ENCODE results near the gene AVPR2. TPM values are rescaled to one million over a fixed set of nuclear protein-coding genes. Genes with fewer than 3 reads are reported as not detected.

Gene AVPR2
- total and polyA plus RNA-seq, 2 donors (not counting 1 experiment from before 2014, with no cell fraction given): 0.12 TPM; not detected in 1

DNA sequence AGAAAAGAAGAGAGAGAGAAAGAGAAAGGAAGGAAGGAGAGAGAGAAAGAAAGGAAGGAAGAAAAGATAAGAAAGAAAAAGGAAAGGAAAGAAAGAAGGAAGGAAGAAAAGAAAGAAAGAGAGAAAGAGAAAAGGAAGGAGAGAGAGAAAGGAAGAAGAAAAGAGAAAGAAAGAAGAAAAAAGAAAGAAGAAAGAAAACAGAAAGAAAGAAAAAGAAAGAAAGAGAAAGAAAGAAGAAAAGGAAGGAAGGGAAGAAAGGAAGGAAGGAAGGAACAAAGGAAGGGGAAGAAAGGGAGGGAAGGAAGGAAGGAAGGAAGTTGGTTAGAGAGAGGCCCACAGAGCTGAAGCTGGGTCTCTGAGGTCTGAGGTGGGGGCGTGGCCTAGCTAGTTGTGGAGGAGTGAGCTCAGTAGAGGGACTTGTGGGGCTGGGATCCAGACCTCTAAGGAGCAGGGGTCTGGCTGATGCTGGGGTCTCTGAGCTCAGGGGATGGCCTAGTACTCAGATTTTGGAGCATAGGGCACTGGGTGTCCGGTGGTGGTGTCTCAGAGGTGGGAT lies 47.0 kb upstream of the AVPR2 start:
- Histone ChIP-seq H3K27ac (ENCODE audit: low read length in 2 of 2) (no peak overlapping the region), H3K36me3 (replicated peaks in 1 of 2; ENCODE audit: control extremely low read depth in 1 of 2, control insufficient read depth in 1 of 2, extremely low read depth in 1 of 2, insufficient read depth in 2 of 2, low read length in 1 of 2) (no peaks in the 10 kb centered on the region), H3K27me3 (replicated peaks in 1 of 4; ENCODE audit: control extremely low read depth in 1 of 4, control insufficient read depth in 3 of 4, insufficient read depth in 4 of 4, low read length in 3 of 4) (peaks cover 0 to 3% (median 0%) of the 10 kb centered on the region in 4 experiments), H2AFZ (ENCODE audit: insufficient read depth, low read depth, low read length, poor library complexity, severe bottlenecking) (no peak overlapping the region), H3K9ac (ENCODE audit: low read length) (no peak overlapping the region), H3K4me1 (ENCODE audit: control insufficient read depth in 2 of 2, insufficient read depth in 2 of 2, low read length in 2 of 2) (no peaks in the 10 kb centered on the region), H3K9me3 (ENCODE audit: control extremely low read depth in 1 of 3, control insufficient read depth in 2 of 3, insufficient read depth in 1 of 3, low read length in 2 of 3) (no peaks in the 10 kb centered on the region), H3K4me2 (replicated peaks; ENCODE audit: low read depth, low read length, poor library complexity, severe bottlenecking) (no peak overlapping the region), H3K79me2 (ENCODE audit: control insufficient read depth, insufficient read depth, low read length) (no peaks in the 10 kb centered on the region), H4K20me1 (ENCODE audit: control insufficient read depth, insufficient read depth, low read length, poor library complexity, severe bottlenecking) (no peaks in the 10 kb centered on the region), H3K4me3 (ENCODE audit: control extremely low read depth in 1 of 5, extremely low read depth in 1 of 5, insufficient read depth in 1 of 5, low read depth in 2 of 5, low read length in 4 of 5) (no peak overlapping the region)
- no CpG with 5 or more reads among the region's 2 CpGs for WGBS (ENCODE audit: insufficient coverage)
- Mint-ChIP-seq H3K27me3 (peaks cover 3% of the 10 kb centered on the region), H3K9me3 (ENCODE audit: insufficient read depth) (no peaks in the 10 kb centered on the region), H3K4me1 (no peaks in the 10 kb centered on the region), H3K4me3 (no peak overlapping the region), H3K27ac (no peak overlapping the region)
- intact Hi-C loops (cut with micrococcal nuclease): no loop called here
- POLR2A ChIA-PET: no interaction called here
- DNase-seq (no peak), ATAC-seq (ENCODE audit: low read depth) (no peak)
- TF ChIP-seq EZH2 (IDR thresholded peaks at IDR 0.05; ENCODE audit: borderline replicate concordance, insufficient read depth, low read depth, low read length, poor library complexity, severe bottlenecking): no peak
- TF ChIP-seq, protein P1, sequence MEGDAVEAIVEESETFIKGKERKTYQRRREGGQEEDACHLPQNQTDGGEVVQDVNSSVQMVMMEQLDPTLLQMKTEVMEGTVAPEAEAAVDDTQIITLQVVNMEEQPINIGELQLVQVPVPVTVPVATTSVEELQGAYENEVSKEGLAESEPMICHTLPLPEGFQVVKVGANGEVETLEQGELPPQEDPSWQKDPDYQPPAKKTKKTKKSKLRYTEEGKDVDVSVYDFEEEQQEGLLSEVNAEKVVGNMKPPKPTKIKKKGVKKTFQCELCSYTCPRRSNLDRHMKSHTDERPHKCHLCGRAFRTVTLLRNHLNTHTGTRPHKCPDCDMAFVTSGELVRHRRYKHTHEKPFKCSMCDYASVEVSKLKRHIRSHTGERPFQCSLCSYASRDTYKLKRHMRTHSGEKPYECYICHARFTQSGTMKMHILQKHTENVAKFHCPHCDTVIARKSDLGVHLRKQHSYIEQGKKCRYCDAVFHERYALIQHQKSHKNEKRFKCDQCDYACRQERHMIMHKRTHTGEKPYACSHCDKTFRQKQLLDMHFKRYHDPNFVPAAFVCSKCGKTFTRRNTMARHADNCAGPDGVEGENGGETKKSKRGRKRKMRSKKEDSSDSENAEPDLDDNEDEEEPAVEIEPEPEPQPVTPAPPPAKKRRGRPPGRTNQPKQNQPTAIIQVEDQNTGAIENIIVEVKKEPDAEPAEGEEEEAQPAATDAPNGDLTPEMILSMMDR (IDR thresholded peaks at IDR 0.05): peak; percentile 26
- CTCF ChIA-PET: no interaction called here

DNA sequence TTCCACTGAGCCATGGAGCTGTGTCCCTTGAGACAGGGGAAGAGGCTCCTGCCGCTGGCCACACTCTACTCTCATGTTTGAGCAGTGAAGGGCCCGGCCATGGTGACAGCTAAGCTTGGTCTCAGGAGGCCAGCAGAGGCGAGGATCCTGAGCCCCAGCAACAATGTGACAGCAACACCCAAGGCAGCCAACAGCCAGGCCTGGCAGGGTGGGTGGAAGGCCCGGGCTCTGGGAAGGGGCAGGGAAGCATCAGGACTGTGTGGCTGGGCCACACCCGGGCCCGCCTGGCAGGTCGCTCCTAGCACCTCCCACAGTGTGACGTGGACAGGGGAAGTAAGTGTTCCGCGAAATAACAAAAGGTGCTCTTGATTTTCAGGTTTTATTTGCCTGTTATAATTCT lies 43.3 kb upstream of the AVPR2 start:
- Mint-ChIP-seq H3K27ac (no peak overlapping the region), H3K27me3 (no peaks in the 10 kb centered on the region), H3K9me3 (ENCODE audit: insufficient read depth) (no peaks in the 10 kb centered on the region), H3K4me1 (no peaks in the 10 kb centered on the region), H3K4me3 (no peak overlapping the region)
- CTCF ChIA-PET: no interaction called here
- Histone ChIP-seq H4K20me1 (ENCODE audit: control insufficient read depth, insufficient read depth, low read length, poor library complexity, severe bottlenecking) (no peaks in the 10 kb centered on the region), H3K27me3 (replicated peaks in 1 of 4; ENCODE audit: control extremely low read depth in 1 of 4, control insufficient read depth in 3 of 4, insufficient read depth in 4 of 4, low read length in 3 of 4) (no peaks in the 10 kb centered on the region), H3K36me3 (replicated peaks in 1 of 2; ENCODE audit: control extremely low read depth in 1 of 2, control insufficient read depth in 1 of 2, extremely low read depth in 1 of 2, insufficient read depth in 2 of 2, low read length in 1 of 2) (no peaks in the 10 kb centered on the region), H3K4me1 (ENCODE audit: control insufficient read depth in 2 of 2, insufficient read depth in 2 of 2, low read length in 2 of 2) (no peaks in the 10 kb centered on the region), H3K27ac (ENCODE audit: low read length in 2 of 2) (no peak overlapping the region), H3K9me3 (ENCODE audit: control extremely low read depth in 1 of 3, control insufficient read depth in 2 of 3, insufficient read depth in 1 of 3, low read length in 2 of 3) (no peaks in the 10 kb centered on the region), H3K4me3 (ENCODE audit: control extremely low read depth in 1 of 5, extremely low read depth in 1 of 5, insufficient read depth in 1 of 5, low read depth in 2 of 5, low read length in 4 of 5) (no peak overlapping the region), H3K9ac (ENCODE audit: low read length) (no peak overlapping the region), H3K4me2 (replicated peaks; ENCODE audit: low read depth, low read length, poor library complexity, severe bottlenecking) (no peak overlapping the region), H2AFZ (ENCODE audit: insufficient read depth, low read depth, low read length, poor library complexity, severe bottlenecking) (no peak overlapping the region), H3K79me2 (ENCODE audit: control insufficient read depth, insufficient read depth, low read length) (no peaks in the 10 kb centered on the region)
- POLR2A ChIA-PET: no interaction called here
- no peak for DNase-seq
- no peak for TF ChIP-seq EZH2 (IDR thresholded peaks at IDR 0.05; ENCODE audit: borderline replicate concordance, insufficient read depth, low read depth, low read length, poor library complexity, severe bottlenecking)
- TF ChIP-seq, protein P1 (IDR thresholded peaks at IDR 0.05): no peak
- peak; percentile 28 for ATAC-seq (ENCODE audit: low read depth)
- 92% methylated on average over 2 of the region's 10 CpGs for WGBS (ENCODE audit: insufficient coverage)
- intact Hi-C loops (cut with micrococcal nuclease): no loop called here
